GM12878 (cell line): ENCODE results near the gene FBXL14. TPM values are rescaled to one million over a fixed set of nuclear protein-coding genes. Genes with fewer than 3 reads are reported as not detected.

Source experiments
- BHLHE40 ChIP-seq, 2 experiments: fragments of 450-650 bp in 1 of 2; IDR thresholded peaks; 2 replicates each; pipeline ENCODE4 v1.6.1; 2011 to 2017; ENCODE audit warnings: low read depth in 2 of 2, borderline replicate concordance in 1 of 2, improper control_type of control experiment in 1 of 2, low read length in 1 of 2, mild to moderate bottlenecking in 1 of 2
- BMI1 ChIP-seq: fragments of 450-650 bp; IDR thresholded peaks from 2 replicates; pipeline ENCODE4 v1.6.1; 2016; ENCODE audit warnings: mild to moderate bottlenecking, moderate library complexity, borderline replicate concordance
- CHD1 ChIP-seq: IDR thresholded peaks from 2 replicates; pipeline ENCODE4 v1.6.1; 2012; ENCODE audit warnings: low read depth, low read length, improper control_type of control experiment
- CREB1 ChIP-seq: IDR thresholded peaks from 2 replicates; pipeline ENCODE4 v1.6.1; 2012; ENCODE audit warnings: low read depth, mild to moderate bottlenecking, inconsistent platforms
- EGR1 ChIP-seq, 2 experiments: IDR thresholded peaks; 1 replicate in 1 of 2; 2 replicates in 1 of 2; pipeline ENCODE4 v1.6.1; 2011 to 2012; ENCODE audit warnings: low read depth in 2 of 2, low read length in 2 of 2, borderline replicate concordance in 1 of 2, mild to moderate bottlenecking in 1 of 2, moderate library complexity in 1 of 2
- ETV6 ChIP-seq, 2 experiments: fragments of 450-650 bp in 1 of 2; IDR thresholded peaks in 1 of 2; conservative IDR thresholded peaks in 1 of 2; 2 replicates each; pipeline ENCODE4 v1.6.1; 2014; ENCODE audit warnings: antibody characterized with exemption in 1 of 2, borderline replicate concordance in 1 of 2, low read depth in 1 of 2, mild to moderate bottlenecking in 1 of 2, moderate library complexity in 1 of 2
- HCFC1 ChIP-seq: fragments of 150-350 bp; IDR thresholded peaks from 2 replicates; pipeline ENCODE4 v1.6.1; 2014; ENCODE audit warnings: low read length
- IRF3 ChIP-seq: fragments of 450-650 bp; IDR thresholded peaks from 2 replicates; pipeline ENCODE4 v1.6.1; 2014; ENCODE audit warnings: mild to moderate bottlenecking
- NFYB ChIP-seq: IDR thresholded peaks from 2 replicates; pipeline ENCODE4 v1.6.1; 2011; ENCODE audit warnings: low read depth, mild to moderate bottlenecking, low read length, improper control_type of control experiment, moderate library complexity; ENCODE audit not compliant: insufficient read depth
- NRF1 ChIP-seq: conservative IDR thresholded peaks from 2 replicates; pipeline ENCODE4 v1.6.1; 2011; ENCODE audit warnings: mild to moderate bottlenecking, low read depth, low read length, improper control_type of control experiment
- PBX3 ChIP-seq: IDR thresholded peaks from 2 replicates; pipeline ENCODE4 v1.6.1; 2011; ENCODE audit warnings: mild to moderate bottlenecking, low read depth, low read length, moderate library complexity; ENCODE audit not compliant: insufficient replicate concordance
- RAD21 ChIP-seq: IDR thresholded peaks from 2 replicates; pipeline ENCODE4 v1.6.1; 2011; ENCODE audit warnings: mild to moderate bottlenecking, low read depth, low read length, moderate library complexity; ENCODE audit not compliant: insufficient read depth
- SMC3 ChIP-seq: IDR thresholded peaks from 2 replicates; pipeline ENCODE4 v1.6.1; 2011; ENCODE audit warnings: low read length, improper control_type of control experiment, borderline replicate concordance
- TCF12 ChIP-seq: IDR thresholded peaks from 2 replicates; pipeline ENCODE4 v1.6.1; 2011; ENCODE audit warnings: low read depth, mild to moderate bottlenecking, low read length
- WRNIP1 ChIP-seq: IDR thresholded peaks from 2 replicates; pipeline ENCODE4 v1.6.1; 2011; ENCODE audit warnings: low read depth, low read length, improper control_type of control experiment, borderline replicate concordance
- YBX1 ChIP-seq: fragments of 450-650 bp; IDR thresholded peaks from 2 replicates; pipeline ENCODE4 v1.6.1; 2016; ENCODE audit warnings: antibody characterized with exemption
- ZNF274 ChIP-seq: IDR thresholded peaks from one replicate; pipeline ENCODE4 v1.8.0; 2011; ENCODE audit not compliant: insufficient read length, insufficient read depth
- polyA plus RNA-seq, 11 experiments: library from polyadenylated mRNA; depleted of rRNA in 4 of 11; unstranded in 6 of 11; stranded (reverse) in 5 of 11; fragments of >200 nt; fragmentation: Nextera tagmentation in 4 of 11; fragmentation: Illumina TruSeq in 1 of 11; extraction: Ambion mirVana in 4 of 11; extraction: Trizol in 1 of 11; gene quantifications; 1 replicate in 1 of 11; 2 replicates in 10 of 11; pipeline versions ENCODE4 v1.2.1 to v1.2.3, GENCODE V29; 2011 to 2016; ENCODE audit warnings: inconsistent platforms in 2 of 11, missing spikeins in 2 of 11, low read depth in 1 of 11
- total RNA-seq, 4 experiments: library from RNA; depleted of rRNA in 3 of 4; stranded (reverse); fragments of >200 nt in 3 of 4; fragmentation: Illumina TruSeq in 1 of 4; extraction: Trizol in 1 of 4; gene quantifications; 2 replicates each; pipeline versions ENCODE4 v1.2.1 to v1.2.3, GENCODE V29; 2013 to 2021
- TF ChIP-seq, protein P1 (sequence below): fragments of 150-350 bp; IDR thresholded peaks from 2 replicates; pipeline ENCODE4 v1.6.1; 2016; ENCODE audit warnings: low read depth, low read length
- TF ChIP-seq, protein P2 (sequence below): fragments of 450-650 bp; conservative IDR thresholded peaks from 2 replicates; pipeline ENCODE4 v1.6.1; 2017; ENCODE audit warnings: mild to moderate bottlenecking, moderate library complexity
- TF ChIP-seq, protein P3 (sequence below): fragments of 150-350 bp; IDR thresholded peaks from 2 replicates; pipeline ENCODE4 v1.6.1; 2014; ENCODE audit warnings: mild to moderate bottlenecking, low read depth, low read length

Gene FBXL14
- total and polyA plus RNA-seq, 10 of the 15 experiments (the other 5 are each of a cell fraction or from before 2014, with no cell fraction given), result 0.44 to 19.0 (median 2.9) TPM

GRCh38 chr12:1533602-1534304 is 60.6 kb downstream of the FBXL14 start (continued):
- no peak for TF ChIP-seq PBX3
- no peak for TF ChIP-seq ZNF274
- no peak for TF ChIP-seq SMC3
- peak; percentile 52 to 69; a peak in 3 of 4 replicates for TF ChIP-seq BHLHE40 (IDR thresholded peaks at IDR 0.05; ENCODE audit: borderline replicate concordance in 1 of 2, low read depth in 2 of 2, low read length in 1 of 2)
- TF ChIP-seq, protein P1, sequence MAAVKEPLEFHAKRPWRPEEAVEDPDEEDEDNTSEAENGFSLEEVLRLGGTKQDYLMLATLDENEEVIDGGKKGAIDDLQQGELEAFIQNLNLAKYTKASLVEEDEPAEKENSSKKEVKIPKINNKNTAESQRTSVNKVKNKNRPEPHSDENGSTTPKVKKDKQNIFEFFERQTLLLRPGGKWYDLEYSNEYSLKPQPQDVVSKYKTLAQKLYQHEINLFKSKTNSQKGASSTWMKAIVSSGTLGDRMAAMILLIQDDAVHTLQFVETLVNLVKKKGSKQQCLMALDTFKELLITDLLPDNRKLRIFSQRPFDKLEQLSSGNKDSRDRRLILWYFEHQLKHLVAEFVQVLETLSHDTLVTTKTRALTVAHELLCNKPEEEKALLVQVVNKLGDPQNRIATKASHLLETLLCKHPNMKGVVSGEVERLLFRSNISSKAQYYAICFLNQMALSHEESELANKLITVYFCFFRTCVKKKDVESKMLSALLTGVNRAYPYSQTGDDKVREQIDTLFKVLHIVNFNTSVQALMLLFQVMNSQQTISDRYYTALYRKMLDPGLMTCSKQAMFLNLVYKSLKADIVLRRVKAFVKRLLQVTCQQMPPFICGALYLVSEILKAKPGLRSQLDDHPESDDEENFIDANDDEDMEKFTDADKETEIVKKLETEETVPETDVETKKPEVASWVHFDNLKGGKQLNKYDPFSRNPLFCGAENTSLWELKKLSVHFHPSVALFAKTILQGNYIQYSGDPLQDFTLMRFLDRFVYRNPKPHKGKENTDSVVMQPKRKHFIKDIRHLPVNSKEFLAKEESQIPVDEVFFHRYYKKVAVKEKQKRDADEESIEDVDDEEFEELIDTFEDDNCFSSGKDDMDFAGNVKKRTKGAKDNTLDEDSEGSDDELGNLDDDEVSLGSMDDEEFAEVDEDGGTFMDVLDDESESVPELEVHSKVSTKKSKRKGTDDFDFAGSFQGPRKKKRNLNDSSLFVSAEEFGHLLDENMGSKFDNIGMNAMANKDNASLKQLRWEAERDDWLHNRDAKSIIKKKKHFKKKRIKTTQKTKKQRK, result no peak
- TF ChIP-seq, protein P2, sequence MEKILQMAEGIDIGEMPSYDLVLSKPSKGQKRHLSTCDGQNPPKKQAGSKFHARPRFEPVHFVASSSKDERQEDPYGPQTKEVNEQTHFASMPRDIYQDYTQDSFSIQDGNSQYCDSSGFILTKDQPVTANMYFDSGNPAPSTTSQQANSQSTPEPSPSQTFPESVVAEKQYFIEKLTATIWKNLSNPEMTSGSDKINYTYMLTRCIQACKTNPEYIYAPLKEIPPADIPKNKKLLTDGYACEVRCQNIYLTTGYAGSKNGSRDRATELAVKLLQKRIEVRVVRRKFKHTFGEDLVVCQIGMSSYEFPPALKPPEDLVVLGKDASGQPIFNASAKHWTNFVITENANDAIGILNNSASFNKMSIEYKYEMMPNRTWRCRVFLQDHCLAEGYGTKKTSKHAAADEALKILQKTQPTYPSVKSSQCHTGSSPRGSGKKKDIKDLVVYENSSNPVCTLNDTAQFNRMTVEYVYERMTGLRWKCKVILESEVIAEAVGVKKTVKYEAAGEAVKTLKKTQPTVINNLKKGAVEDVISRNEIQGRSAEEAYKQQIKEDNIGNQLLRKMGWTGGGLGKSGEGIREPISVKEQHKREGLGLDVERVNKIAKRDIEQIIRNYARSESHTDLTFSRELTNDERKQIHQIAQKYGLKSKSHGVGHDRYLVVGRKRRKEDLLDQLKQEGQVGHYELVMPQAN, result no peak
- TF ChIP-seq CHD1, result no peak
- TF ChIP-seq TCF12, result peak; percentile 74
- no peak for TF ChIP-seq IRF3
- TF ChIP-seq ETV6 (conservative IDR thresholded peaks at IDR 0.05 in 1 of 2, IDR thresholded peaks at IDR 0.05 in 1 of 2; ENCODE audit: borderline replicate concordance in 1 of 2, low read depth in 1 of 2), result no peak
- peak in 1 of 2 experiments; percentile 94; a peak in 2 of 3 replicates for TF ChIP-seq EGR1 (IDR thresholded peaks at IDR 0.05; ENCODE audit: borderline replicate concordance in 1 of 2, low read depth in 2 of 2, low read length in 2 of 2)
- TF ChIP-seq RAD21, result no peak
- TF ChIP-seq YBX1, result no peak
- TF ChIP-seq, protein P3, sequence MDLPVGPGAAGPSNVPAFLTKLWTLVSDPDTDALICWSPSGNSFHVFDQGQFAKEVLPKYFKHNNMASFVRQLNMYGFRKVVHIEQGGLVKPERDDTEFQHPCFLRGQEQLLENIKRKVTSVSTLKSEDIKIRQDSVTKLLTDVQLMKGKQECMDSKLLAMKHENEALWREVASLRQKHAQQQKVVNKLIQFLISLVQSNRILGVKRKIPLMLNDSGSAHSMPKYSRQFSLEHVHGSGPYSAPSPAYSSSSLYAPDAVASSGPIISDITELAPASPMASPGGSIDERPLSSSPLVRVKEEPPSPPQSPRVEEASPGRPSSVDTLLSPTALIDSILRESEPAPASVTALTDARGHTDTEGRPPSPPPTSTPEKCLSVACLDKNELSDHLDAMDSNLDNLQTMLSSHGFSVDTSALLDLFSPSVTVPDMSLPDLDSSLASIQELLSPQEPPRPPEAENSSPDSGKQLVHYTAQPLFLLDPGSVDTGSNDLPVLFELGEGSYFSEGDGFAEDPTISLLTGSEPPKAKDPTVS, result no peak
- TF ChIP-seq NFYB, result no peak
- TF ChIP-seq HCFC1, result no peak
- no peak for TF ChIP-seq NRF1
- no peak for TF ChIP-seq CREB1
- no peak for TF ChIP-seq WRNIP1
- TF ChIP-seq BMI1, result no peak
